ENCODE measurements around the gene SPP2.

The SPP2 gene

DNA sequence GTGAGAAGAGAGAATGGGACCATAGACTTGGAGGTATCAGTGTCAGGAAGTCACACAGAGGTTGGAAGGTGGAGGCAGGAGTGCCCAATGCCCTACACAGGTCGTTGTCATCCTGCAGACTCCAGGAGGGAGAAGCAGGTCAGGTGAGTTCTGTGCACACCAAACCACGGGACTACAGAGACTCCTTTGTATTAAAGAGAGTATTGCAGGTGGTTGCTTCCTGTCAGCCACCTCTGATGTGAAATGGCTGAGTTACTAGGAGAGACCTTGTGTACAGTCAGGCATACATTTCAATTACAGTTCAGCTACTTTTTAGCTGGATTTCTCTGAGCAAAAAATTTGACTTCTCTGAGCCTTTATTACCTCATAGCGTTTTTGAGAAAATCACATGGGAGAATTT, 51.6 kb downstream of the SPP2 start:
- Histone ChIP-seq H3K4me3 (replicated peaks; ENCODE audit: insufficient read depth, low read length) (no peak overlapping the region), H3K27me3 (ENCODE audit: insufficient read depth, poor library complexity, severe bottlenecking) (no peaks in the 10 kb centered on the region), H3K27ac (replicated peaks) (no peak overlapping the region)
- TF ChIP-seq POLR2AphosphoS5 (IDR thresholded peaks at IDR 0.05; ENCODE audit: low read depth): no peak
- TF ChIP-seq, protein P1, sequence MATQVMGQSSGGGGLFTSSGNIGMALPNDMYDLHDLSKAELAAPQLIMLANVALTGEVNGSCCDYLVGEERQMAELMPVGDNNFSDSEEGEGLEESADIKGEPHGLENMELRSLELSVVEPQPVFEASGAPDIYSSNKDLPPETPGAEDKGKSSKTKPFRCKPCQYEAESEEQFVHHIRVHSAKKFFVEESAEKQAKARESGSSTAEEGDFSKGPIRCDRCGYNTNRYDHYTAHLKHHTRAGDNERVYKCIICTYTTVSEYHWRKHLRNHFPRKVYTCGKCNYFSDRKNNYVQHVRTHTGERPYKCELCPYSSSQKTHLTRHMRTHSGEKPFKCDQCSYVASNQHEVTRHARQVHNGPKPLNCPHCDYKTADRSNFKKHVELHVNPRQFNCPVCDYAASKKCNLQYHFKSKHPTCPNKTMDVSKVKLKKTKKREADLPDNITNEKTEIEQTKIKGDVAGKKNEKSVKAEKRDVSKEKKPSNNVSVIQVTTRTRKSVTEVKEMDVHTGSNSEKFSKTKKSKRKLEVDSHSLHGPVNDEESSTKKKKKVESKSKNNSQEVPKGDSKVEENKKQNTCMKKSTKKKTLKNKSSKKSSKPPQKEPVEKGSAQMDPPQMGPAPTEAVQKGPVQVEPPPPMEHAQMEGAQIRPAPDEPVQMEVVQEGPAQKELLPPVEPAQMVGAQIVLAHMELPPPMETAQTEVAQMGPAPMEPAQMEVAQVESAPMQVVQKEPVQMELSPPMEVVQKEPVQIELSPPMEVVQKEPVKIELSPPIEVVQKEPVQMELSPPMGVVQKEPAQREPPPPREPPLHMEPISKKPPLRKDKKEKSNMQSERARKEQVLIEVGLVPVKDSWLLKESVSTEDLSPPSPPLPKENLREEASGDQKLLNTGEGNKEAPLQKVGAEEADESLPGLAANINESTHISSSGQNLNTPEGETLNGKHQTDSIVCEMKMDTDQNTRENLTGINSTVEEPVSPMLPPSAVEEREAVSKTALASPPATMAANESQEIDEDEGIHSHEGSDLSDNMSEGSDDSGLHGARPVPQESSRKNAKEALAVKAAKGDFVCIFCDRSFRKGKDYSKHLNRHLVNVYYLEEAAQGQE (IDR thresholded peaks at IDR 0.05; ENCODE audit: insufficient replicate concordance, low read depth): no peak
- TF ChIP-seq SPI1 (IDR thresholded peaks at IDR 0.05; ENCODE audit: borderline replicate concordance, low read depth): no peak
- DNase-seq (ENCODE audit: low read depth in 1 of 2, low spot score in 1 of 2): no peak

DNA sequence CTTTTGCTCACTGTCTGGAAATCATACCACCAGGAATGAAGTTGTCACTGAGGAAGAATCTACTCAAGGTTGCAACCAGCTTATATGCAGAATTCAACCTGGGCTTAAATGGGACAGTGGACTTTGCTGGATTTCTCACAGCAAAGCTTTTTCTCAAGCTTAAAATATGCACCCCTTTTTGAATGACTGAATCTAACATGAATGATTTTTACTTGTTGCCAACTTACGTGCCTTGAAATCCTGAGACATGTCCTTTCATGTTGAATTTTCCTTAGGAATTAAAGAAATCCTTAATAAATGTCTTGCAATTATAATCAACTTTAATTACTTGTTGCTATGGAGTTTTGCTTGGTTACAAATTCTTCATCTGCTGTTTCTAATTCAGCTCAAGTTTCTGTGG, 57.4 kb downstream of the SPP2 start:
- DNase-seq (ENCODE audit: low read depth in 1 of 2, low spot score in 1 of 2): no peak
- TF ChIP-seq GABPA (IDR thresholded peaks at IDR 0.05; ENCODE audit: low read depth) (no peak), SPI1 (IDR thresholded peaks at IDR 0.05; ENCODE audit: borderline replicate concordance, low read depth) (no peak), POLR2AphosphoS5 (IDR thresholded peaks at IDR 0.05; ENCODE audit: low read depth) (no peak)
- TF ChIP-seq, protein P1 (IDR thresholded peaks at IDR 0.05; ENCODE audit: insufficient replicate concordance, low read depth): no peak
- TF ChIP-seq, protein P2, sequence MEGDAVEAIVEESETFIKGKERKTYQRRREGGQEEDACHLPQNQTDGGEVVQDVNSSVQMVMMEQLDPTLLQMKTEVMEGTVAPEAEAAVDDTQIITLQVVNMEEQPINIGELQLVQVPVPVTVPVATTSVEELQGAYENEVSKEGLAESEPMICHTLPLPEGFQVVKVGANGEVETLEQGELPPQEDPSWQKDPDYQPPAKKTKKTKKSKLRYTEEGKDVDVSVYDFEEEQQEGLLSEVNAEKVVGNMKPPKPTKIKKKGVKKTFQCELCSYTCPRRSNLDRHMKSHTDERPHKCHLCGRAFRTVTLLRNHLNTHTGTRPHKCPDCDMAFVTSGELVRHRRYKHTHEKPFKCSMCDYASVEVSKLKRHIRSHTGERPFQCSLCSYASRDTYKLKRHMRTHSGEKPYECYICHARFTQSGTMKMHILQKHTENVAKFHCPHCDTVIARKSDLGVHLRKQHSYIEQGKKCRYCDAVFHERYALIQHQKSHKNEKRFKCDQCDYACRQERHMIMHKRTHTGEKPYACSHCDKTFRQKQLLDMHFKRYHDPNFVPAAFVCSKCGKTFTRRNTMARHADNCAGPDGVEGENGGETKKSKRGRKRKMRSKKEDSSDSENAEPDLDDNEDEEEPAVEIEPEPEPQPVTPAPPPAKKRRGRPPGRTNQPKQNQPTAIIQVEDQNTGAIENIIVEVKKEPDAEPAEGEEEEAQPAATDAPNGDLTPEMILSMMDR (IDR thresholded peaks at IDR 0.05; ENCODE audit: insufficient read depth, low read length): no peak
- no peaks in the 10 kb centered on the region for H3K27me3 ChIP-seq (ENCODE audit: insufficient read depth, poor library complexity, severe bottlenecking)
- no peak overlapping the region for H3K4me3 ChIP-seq (replicated peaks; ENCODE audit: insufficient read depth, low read length)
- no peak overlapping the region for H3K27ac ChIP-seq (replicated peaks)

DNA sequence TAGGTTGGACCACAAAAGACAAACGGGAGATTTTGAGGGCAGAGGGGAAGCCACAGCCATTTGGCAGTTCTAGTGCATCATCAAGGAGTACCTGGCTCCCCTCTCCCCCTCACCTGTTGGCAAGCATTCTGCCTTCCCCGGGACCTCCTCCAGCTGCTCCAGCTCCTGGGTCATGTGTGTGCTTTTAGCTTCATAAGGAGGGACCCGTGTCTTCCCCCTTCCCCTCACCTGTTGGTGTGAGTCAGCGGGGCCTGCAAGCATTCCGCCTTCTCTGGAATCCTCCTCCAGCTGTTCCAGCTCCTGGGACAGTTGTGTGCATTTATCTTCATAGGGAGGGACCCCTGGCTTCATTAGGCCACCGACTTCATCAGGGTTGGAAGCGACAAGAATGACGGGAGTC, 58.8 kb downstream of the SPP2 start:
- no peak overlapping the region for H3K27ac ChIP-seq (replicated peaks)
- DNase-seq (ENCODE audit: low read depth in 1 of 2, low spot score in 1 of 2): no peak
- H3K4me3 ChIP-seq (replicated peaks; ENCODE audit: insufficient read depth, low read length): no peak overlapping the region
- no peaks in the 10 kb centered on the region for H3K27me3 ChIP-seq (ENCODE audit: insufficient read depth, poor library complexity, severe bottlenecking)
- TF ChIP-seq GABPA (IDR thresholded peaks at IDR 0.05; ENCODE audit: low read depth) (no peak), POLR2AphosphoS5 (IDR thresholded peaks at IDR 0.05; ENCODE audit: low read depth) (no peak), SPI1 (IDR thresholded peaks at IDR 0.05; ENCODE audit: borderline replicate concordance, low read depth) (no peak)
- TF ChIP-seq, protein P2 (IDR thresholded peaks at IDR 0.05; ENCODE audit: insufficient read depth, low read length): no peak
- TF ChIP-seq, protein P1 (IDR thresholded peaks at IDR 0.05; ENCODE audit: insufficient replicate concordance, low read depth): no peak
